ENCODE data around the gene CYP1B1.

GRCh38 chr2:38092196-38092902 is 16.4 kb upstream of the CYP1B1 start:
- TF ChIP-seq EZH2 (IDR thresholded peaks at IDR 0.05; ENCODE audit: low read length, missing control alignments) (no peak), CTCF (conservative IDR thresholded peaks at IDR 0.05 in 1 of 2, IDR thresholded peaks at IDR 0.05 in 1 of 2; ENCODE audit: low read depth in 1 of 2, low read length in 2 of 2) (no peak)
